AG20443 (cell line): ENCODE measurements around the gene ARHGEF33.

Experiments
- DNase-seq: peaks from one replicate; pipeline ENCODE4 v3.0.0; 2012; ENCODE audit warnings: low spot score, mixed read lengths

The ARHGEF33 gene

DNA sequence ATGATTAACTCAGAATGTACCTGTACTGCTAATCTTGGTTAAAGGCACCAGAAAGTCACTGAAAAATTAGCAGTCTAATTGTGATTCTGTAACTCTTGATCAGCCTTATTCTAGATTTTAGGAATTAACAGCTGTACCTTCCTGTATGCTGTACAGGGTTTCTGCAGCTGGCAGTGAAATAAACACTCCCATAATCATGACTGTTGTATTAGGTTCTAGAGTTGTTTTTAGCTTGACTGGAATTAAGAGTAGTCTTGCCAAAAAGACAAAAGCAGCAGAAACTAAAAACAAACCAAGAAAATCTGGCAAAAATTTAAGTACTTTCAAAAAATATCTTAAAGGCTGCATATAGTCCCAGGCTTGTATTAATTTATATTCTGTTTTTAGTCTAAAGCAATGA, 127.7 kb downstream of the ARHGEF33 start:
- DNase-seq: no peak

DNA sequence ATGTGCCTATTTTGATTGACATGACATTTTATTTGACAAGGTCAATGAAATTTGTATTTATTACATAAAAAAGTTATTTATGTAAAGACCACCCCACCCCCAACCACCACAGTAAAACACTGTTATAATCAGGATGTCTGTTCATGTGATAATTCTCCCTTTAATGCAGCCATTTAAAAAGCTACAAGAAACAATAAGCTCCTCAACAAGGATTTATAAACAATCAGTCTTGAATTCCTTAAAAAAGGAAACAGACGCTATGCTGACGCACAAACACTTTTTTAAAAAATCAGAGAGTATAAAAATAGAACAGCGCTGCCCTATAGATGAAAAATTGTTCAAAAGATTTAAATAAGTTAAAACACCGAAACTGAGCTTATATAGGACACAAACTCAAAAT, 129.0 kb downstream of the ARHGEF33 start:
- DNase-seq: no peak

DNA sequence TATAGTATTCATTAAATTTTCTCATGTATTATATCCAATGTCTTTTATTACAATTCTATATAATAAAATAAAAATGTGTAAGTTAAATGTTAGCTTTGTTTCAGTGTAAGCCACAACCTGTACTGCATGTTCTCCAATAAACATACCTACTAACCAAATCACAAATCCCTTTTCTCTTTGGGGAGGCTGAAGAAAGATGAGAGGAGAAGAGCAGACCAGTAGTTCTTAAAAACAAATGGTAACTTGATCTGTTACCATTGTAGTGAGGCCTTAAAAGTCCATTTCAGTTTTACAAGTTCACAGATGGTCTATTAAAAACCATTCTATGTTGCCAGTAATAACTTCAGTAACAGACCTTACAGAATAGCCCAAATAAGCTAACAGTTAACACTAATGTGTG, 130.7 kb downstream of the ARHGEF33 start:
- DNase-seq: no peak

DNA sequence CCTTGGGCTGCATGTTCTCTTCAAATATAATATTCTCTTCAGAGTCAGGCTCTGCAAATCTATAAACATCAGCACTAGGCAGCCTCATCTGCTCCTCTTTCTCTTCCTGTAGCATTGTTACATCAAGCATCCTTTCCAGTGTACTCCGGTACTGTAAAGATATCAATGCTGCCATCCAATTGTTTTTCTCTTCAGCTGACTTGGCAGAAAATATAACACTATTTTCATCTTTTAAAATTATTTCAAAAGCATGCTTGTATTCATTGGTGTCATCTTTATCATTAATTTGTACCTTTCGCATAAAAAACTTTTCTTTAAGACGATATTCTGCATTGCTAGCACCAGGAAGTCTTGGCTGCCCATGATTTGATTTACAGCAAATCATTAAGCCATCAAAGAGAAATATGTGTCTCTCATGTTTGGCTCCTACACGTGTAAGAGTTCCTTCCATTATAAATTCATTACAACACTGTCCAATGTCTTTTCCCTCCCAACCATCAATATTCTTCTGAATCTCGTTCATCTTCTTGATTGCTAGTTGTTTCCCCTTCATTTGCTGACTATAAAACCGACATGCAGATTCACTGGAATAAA, 133.1 kb downstream of the ARHGEF33 start:
- no peak for DNase-seq

DNA sequence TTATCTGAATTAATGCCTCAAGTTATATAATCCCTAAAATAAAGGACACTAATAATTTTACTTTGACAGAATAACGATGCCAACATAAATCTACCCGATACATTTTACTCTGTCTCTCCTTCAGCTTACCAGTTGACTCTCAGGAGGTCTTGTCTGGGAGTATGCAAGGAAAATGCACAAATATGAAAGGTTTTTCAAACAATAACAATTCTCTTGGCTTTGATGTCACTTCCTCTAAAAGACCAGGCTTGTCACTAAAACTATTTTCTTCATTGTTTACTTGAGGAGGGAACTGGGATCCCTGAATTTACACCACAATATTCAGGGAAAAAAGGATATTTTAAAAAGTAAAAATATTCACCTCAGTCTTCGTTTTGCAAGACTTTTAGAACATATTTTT, 134.0 kb downstream of the ARHGEF33 start:
- DNase-seq: no peak

DNA sequence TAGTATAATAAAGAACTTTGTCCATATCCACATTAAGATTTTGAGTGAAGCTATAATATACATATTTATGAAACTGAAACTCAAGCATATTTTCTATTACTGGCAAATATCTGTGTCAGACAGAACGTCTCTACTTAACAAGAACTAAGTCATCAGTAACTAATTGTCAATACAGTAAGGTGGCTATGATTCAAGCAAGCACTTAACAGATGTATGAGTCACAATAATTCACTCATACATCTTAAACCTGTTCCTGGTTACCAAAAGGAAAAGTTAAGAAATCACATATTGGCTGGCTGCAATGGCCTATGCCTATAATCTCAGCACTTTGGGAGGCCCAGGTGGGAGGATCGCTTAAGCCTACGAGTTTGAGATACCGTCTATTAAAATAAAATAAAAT, 135.2 kb downstream of the ARHGEF33 start:
- DNase-seq: no peak
